ENCODE measurements around the gene STX19. TPM values are rescaled to one million over a fixed set of nuclear protein-coding genes. Genes with fewer than 3 reads are reported as not detected.

STX19 gene
- polyA plus RNA-seq, 3 donors: not detected

DNA sequence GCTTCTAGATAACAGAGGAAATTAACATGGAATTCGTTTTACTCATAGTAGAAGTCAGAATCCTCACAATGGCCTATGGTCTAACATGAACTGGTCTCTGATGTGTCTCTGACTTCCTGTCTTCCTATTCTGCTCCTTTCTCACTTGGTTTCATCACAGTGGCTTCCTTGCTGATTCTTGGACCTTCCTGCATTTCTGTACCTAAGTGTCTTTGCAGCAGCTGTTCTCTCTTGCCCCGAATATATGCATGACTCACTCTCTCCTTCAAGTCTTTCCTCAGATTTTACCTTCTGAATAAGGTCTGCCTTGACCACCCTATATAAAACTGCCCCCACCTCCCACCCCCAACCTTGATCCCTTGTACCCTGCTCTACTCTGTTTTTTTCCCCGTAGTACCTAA is 34.3 kb downstream of the STX19 start:
- peaks cover 3 to 6% of the 10 kb centered on the region in 2 donors for H3K36me3 Mint-ChIP-seq
- Histone ChIP-seq H3K27ac (ENCODE audit: low read depth in 1 of 2, low read length in 2 of 2) (no peak overlapping the region), H4K20me1 (ENCODE audit: insufficient read depth, low read length) (no peaks in the 10 kb centered on the region), H3K27me3 (ENCODE audit: control insufficient read depth in 2 of 2, insufficient read depth in 2 of 2, low read length in 2 of 2) (no peaks in the 10 kb centered on the region), H3K4me1 (ENCODE audit: control insufficient read depth in 1 of 2, insufficient read depth in 2 of 2, low read length in 2 of 2) (no peaks in the 10 kb centered on the region), H3K9me3 (replicated peaks in 1 of 2; ENCODE audit: control insufficient read depth in 1 of 2, insufficient read depth in 1 of 2, low read length in 2 of 2) (no peaks in the 10 kb centered on the region), H2AFZ (ENCODE audit: insufficient read depth, low read depth, low read length, poor library complexity, severe bottlenecking) (no peak overlapping the region), H3K4me3 (replicated peaks in 1 of 3; ENCODE audit: low read depth in 2 of 3, low read length in 3 of 3) (no peak overlapping the region), H3K79me2 (ENCODE audit: insufficient read depth, low read length) (no peaks in the 10 kb centered on the region), H3K9ac (ENCODE audit: insufficient read depth, low read length, poor library complexity, severe bottlenecking) (no peak overlapping the region), H3K36me3 (replicated peaks in 1 of 2; ENCODE audit: control insufficient read depth in 1 of 2, insufficient read depth in 2 of 2, low read length in 2 of 2) (no peaks in the 10 kb centered on the region), H3K4me2 (replicated peaks; ENCODE audit: extremely low read depth, low read length, poor library complexity, severe bottlenecking) (no peak overlapping the region)
- H3K9me3 Mint-ChIP-seq: no peaks in the 10 kb centered on the region
- DNase-seq: no peak
- no peak overlapping the region for H3K4me3 Mint-ChIP-seq
- TF ChIP-seq, protein P1, sequence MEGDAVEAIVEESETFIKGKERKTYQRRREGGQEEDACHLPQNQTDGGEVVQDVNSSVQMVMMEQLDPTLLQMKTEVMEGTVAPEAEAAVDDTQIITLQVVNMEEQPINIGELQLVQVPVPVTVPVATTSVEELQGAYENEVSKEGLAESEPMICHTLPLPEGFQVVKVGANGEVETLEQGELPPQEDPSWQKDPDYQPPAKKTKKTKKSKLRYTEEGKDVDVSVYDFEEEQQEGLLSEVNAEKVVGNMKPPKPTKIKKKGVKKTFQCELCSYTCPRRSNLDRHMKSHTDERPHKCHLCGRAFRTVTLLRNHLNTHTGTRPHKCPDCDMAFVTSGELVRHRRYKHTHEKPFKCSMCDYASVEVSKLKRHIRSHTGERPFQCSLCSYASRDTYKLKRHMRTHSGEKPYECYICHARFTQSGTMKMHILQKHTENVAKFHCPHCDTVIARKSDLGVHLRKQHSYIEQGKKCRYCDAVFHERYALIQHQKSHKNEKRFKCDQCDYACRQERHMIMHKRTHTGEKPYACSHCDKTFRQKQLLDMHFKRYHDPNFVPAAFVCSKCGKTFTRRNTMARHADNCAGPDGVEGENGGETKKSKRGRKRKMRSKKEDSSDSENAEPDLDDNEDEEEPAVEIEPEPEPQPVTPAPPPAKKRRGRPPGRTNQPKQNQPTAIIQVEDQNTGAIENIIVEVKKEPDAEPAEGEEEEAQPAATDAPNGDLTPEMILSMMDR (IDR thresholded peaks at IDR 0.05): no peak
- WGBS (ENCODE audit: insufficient coverage): 60% methylated on average over 1 of the region's 3 CpGs
- H3K27me3 Mint-ChIP-seq (ENCODE audit: low read depth in 3 of 3): no peaks in the 10 kb centered on the region
- peak overlapping the region in 1 of 7 donors; percentile 16 for H3K27ac Mint-ChIP-seq
- H3K4me1 Mint-ChIP-seq: no peaks in the 10 kb centered on the region
- intact Hi-C loops (cut with micrococcal nuclease): no loop called here

DNA sequence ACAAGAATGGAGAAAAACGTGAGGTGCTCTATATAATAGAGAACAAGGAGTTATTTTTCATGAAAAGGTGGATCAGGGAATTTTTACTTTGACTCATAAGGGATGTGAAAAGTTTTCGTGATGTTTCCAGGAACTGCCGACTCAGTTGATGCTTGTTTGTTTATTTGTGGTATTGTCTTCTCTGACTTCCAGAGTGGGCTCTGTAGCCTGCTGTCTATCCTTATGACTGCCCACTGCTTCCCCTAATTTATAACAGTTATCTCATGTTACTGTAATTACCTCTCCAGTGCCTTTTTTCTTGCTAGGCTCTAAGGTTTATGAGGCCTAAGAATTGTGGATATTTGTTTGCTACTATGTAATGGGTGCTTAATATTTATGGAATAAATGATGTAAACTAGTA is 36.2 kb downstream of the STX19 start:
- no peaks in the 10 kb centered on the region for H3K27me3 Mint-ChIP-seq (ENCODE audit: low read depth in 3 of 3)
- no peak for DNase-seq
- no peak overlapping the region for H3K27ac Mint-ChIP-seq
- no peaks in the 10 kb centered on the region for H3K9me3 ChIP-seq (replicated peaks in 1 of 2; ENCODE audit: control insufficient read depth in 1 of 2, insufficient read depth in 1 of 2, low read length in 2 of 2)
- no peaks in the 10 kb centered on the region for H3K36me3 ChIP-seq (replicated peaks in 1 of 2; ENCODE audit: control insufficient read depth in 1 of 2, insufficient read depth in 2 of 2, low read length in 2 of 2)
- no peaks in the 10 kb centered on the region for H3K27me3 ChIP-seq (ENCODE audit: control insufficient read depth in 2 of 2, insufficient read depth in 2 of 2, low read length in 2 of 2)
- no peak overlapping the region for H3K4me3 ChIP-seq (replicated peaks in 1 of 3; ENCODE audit: low read depth in 2 of 3, low read length in 3 of 3)
- no peak overlapping the region for H3K9ac ChIP-seq (ENCODE audit: insufficient read depth, low read length, poor library complexity, severe bottlenecking)
- no peaks in the 10 kb centered on the region for H3K4me1 Mint-ChIP-seq
- 100% methylated on average over 1 of the region's 3 CpGs for WGBS (ENCODE audit: insufficient coverage)
- intact Hi-C loops (cut with micrococcal nuclease): no loop called here
- no peak overlapping the region for H3K27ac ChIP-seq (ENCODE audit: low read depth in 1 of 2, low read length in 2 of 2)
- H3K4me2 ChIP-seq (replicated peaks; ENCODE audit: extremely low read depth, low read length, poor library complexity, severe bottlenecking): no peak overlapping the region
- H3K4me1 ChIP-seq (ENCODE audit: control insufficient read depth in 1 of 2, insufficient read depth in 2 of 2, low read length in 2 of 2): no peaks in the 10 kb centered on the region
- no peak overlapping the region for H3K4me3 Mint-ChIP-seq
- no peaks in the 10 kb centered on the region for H4K20me1 ChIP-seq (ENCODE audit: insufficient read depth, low read length)
- no peak overlapping the region for H2AFZ ChIP-seq (ENCODE audit: insufficient read depth, low read depth, low read length, poor library complexity, severe bottlenecking)
- H3K79me2 ChIP-seq (ENCODE audit: insufficient read depth, low read length): no peaks in the 10 kb centered on the region
- H3K9me3 Mint-ChIP-seq: no peaks in the 10 kb centered on the region
- H3K36me3 Mint-ChIP-seq: peaks cover 3% of the 10 kb centered on the region in 2 donors
- TF ChIP-seq, protein P1 (IDR thresholded peaks at IDR 0.05): no peak

Measured in CD14-positive monocyte (primary cell).